Measurements from ENCODE around the gene CFAP100.

DNA sequence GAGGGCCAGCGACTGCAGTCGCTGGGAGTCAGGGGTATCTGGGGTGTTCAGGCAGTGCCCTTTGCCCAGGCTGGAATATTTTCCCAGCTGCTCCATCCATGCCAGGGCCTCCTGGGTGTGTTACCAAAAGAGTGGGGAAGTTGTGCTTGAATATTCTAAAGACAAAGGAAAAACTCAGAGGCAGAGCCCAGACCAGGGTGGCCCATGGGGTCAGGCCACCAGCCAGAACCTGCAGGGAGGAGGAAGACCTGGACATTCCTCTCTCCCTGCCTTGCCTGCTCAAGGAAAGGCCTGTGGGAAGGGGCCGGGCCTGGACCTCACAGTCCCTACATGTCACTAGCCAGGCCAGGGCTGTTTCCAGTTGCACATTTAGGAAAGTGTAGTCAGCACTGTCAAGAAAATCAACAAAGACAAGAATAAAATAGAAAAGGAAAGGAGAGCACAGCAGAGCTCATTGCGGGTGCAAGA, 21.5 kb upstream of the CFAP100 start:
- TF ChIP-seq, protein P1, sequence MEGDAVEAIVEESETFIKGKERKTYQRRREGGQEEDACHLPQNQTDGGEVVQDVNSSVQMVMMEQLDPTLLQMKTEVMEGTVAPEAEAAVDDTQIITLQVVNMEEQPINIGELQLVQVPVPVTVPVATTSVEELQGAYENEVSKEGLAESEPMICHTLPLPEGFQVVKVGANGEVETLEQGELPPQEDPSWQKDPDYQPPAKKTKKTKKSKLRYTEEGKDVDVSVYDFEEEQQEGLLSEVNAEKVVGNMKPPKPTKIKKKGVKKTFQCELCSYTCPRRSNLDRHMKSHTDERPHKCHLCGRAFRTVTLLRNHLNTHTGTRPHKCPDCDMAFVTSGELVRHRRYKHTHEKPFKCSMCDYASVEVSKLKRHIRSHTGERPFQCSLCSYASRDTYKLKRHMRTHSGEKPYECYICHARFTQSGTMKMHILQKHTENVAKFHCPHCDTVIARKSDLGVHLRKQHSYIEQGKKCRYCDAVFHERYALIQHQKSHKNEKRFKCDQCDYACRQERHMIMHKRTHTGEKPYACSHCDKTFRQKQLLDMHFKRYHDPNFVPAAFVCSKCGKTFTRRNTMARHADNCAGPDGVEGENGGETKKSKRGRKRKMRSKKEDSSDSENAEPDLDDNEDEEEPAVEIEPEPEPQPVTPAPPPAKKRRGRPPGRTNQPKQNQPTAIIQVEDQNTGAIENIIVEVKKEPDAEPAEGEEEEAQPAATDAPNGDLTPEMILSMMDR (IDR thresholded peaks at IDR 0.05; ENCODE audit: low read length), result no peak
- TF ChIP-seq EZH2 (IDR thresholded peaks at IDR 0.05; ENCODE audit: borderline replicate concordance, low read length), result no peak

All from OCI-LY1 (cell line).